Activated CD4-positive, alpha-beta T cell treated with anti-CD3 and anti-CD28 coated beads, Interleukin-2, Interleukin-6, amounts not matched to agents 100 ng/mL and 50 ng/mL, durations not matched to agents 16 hours and 8 hours (primary cell): ENCODE results near the gene CELA2B.

Experiments used
- DNase-seq: peaks from one replicate; pipeline ENCODE4 v3.0.0-alpha.2; 2020

CELA2B gene

DNA sequence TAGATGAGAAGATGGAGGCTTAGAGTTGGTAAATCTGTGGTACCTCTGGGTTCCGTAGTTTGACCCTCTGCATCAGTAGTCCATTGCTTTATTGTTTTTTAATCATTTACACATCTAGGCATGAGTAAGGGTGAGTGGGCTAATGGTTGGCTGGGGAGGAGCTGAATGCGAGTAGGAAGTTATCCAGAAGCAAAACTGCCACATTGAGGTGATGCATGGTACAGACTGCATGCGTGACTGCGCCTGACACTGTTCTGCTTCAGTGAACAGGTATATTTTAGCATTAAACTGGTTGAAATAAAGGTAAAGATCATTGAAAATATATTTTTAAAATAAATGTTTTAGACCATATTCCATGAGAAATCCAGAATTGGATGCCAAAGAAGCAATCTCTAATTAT lies 55.1 kb downstream of the CELA2B start:
- no peak for DNase-seq

DNA sequence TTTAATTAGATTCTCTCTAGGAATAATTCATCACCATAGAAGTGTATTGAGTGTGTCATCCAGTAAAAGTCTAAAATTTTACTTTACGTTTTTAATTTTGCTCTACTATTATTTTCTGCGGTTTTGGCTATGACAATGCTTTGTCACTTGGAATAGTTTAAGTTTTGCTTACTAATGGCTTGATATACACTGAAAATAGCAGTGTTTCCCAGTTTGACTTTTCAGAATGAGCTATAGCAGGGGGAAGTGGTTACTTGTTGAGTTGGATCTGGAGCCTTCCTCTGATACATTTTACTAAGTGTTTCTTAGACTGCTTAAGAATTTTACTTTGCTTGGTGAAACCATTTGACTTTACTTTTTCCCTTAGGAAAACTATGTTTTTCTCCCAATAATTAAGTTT lies 55.8 kb downstream of the CELA2B start:
- peak; percentile 55 for DNase-seq

DNA sequence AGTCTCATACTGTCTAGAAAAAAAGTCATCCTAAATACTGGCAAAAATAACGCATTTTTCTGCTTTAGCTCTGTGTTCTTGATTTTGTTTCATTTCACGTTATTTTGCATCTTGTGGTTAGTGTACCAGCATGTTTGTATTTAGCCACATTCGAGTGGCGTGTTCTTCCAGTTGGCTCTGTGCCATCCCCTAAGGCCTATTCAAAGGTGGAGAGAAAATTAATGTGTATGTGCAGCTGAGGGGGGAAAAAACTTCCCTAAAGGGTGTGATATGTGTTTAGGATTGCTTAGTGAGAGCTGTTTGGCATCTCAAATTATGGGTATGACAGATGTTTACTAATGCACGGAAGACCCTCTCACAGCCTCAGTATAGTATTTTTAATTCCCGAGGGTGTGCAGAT lies 62.9 kb downstream of the CELA2B start:
- no peak for DNase-seq

DNA sequence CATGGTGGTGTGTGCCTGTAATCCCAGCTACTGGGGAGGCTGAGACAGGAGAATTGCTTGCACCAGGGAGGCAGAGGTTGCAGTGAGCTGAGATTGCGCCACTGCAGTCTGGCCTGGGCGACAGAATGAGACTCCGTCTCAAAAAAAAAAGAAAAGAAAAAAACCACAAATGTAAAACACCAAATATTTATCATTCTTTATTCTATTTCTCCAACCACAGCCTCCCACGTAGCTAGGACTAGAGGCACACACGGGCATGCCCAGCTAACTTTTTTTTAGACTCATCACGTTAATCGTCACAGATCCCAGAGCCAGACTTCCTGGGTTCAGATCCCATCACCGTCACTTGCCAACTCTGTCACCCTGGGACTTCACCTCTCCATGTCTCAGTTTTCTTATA lies 64.3 kb downstream of the CELA2B start:
- DNase-seq, result no peak
